IMR-90 (cell line): Measurements from ENCODE around the gene INPP5A. TPM values are rescaled to one million over a fixed set of nuclear protein-coding genes. Genes with fewer than 3 reads are reported as not detected.

ENCODE experiments used
- ATAC-seq: fragments of 200-7000 bp; cut with Tn5 transposase; 2 replicates; pipeline ENCODE4 v1.9.1; 2020; ENCODE audit warnings: low read depth, mild to moderate bottlenecking, moderate library complexity
- BruUV-seq: library from RNA; stranded (reverse); fragments of 400-500 nt; replicated peaks from 2 replicates; lab custom pipeline; 2021; lab: Mats Ljungman, UMichigan
- CTCF ChIA-PET: fragments of 300-600 bp; formaldehyde crosslinking; extraction: SDS; loops from one replicate; lab custom pipeline; 2021; ENCODE audit warnings: antibody characterized with exemption; lab: Yijun Ruan, JAX
- POLR2A ChIA-PET: fragments of 300-600 bp; sonication (Branson Sonifier 250); formaldehyde crosslinking; loops from one replicate; lab custom pipeline; 2022; ENCODE audit warnings: antibody characterized with exemption; ENCODE audit not compliant: unreplicated experiment; lab: Charles Lee
- DNase-seq: peaks from one replicate; pipeline ENCODE4 v3.0.0; 2013
- H2AFZ ChIP-seq: replicated peaks from 2 replicates; pipeline ENCODE3; 2013; ENCODE audit warnings: low read length, mild to moderate bottlenecking; ENCODE audit not compliant: poor library complexity
- H2AK5ac ChIP-seq: 2 replicates; pipeline ENCODE4 v1.6.1; 2013; ENCODE audit warnings: low read depth, low read length, inconsistent platforms
- H2AK9ac ChIP-seq: replicated peaks from 2 replicates; pipeline ENCODE3; 2013; ENCODE audit warnings: mild to moderate bottlenecking, low read depth, low read length, moderate library complexity; ENCODE audit not compliant: poor library complexity
- H2BK120ac ChIP-seq: 2 replicates; pipeline ENCODE4 v1.6.1; 2013; ENCODE audit warnings: low read depth, low read length, inconsistent platforms
- H2BK15ac ChIP-seq: 3 replicates; pipeline ENCODE4 v1.6.1; 2013; ENCODE audit warnings: low read depth, low read length, inconsistent platforms
- H2BK20ac ChIP-seq: 2 replicates; pipeline ENCODE4 v1.6.1; 2013; ENCODE audit warnings: low read depth, mild to moderate bottlenecking, inconsistent platforms, low read length, moderate library complexity
- H2BK5ac ChIP-seq: 2 replicates; pipeline ENCODE4 v1.6.1; 2013; ENCODE audit warnings: mild to moderate bottlenecking, low read depth, low read length, inconsistent platforms; ENCODE audit not compliant: poor library complexity, severe bottlenecking
- H3K14ac ChIP-seq: replicated peaks from 2 replicates; pipeline ENCODE4 v1.6.1; 2013; ENCODE audit warnings: low read depth, low read length, inconsistent platforms
- H3K18ac ChIP-seq: 2 replicates; pipeline ENCODE4 v1.6.1; 2013; ENCODE audit warnings: low read depth, low read length, control low read depth
- H3K23ac ChIP-seq: 2 replicates; pipeline ENCODE4 v1.6.1; 2013; ENCODE audit warnings: low read depth, low read length, inconsistent platforms
- H3K27ac ChIP-seq: 2 replicates; pipeline ENCODE4 v1.5.1; 2013; ENCODE audit warnings: mild to moderate bottlenecking, control low read depth, low read length; ENCODE audit not compliant: insufficient read depth
- H3K27me3 ChIP-seq: 2 replicates; pipeline ENCODE4 v1.6.1; 2013; ENCODE audit warnings: low read length; ENCODE audit not compliant: control insufficient read depth, insufficient read depth
- H3K36me3 ChIP-seq: 2 replicates; pipeline ENCODE4 v1.6.1; 2013; ENCODE audit warnings: low read length, mixed read lengths; ENCODE audit not compliant: control insufficient read depth, insufficient read depth
- H3K4ac ChIP-seq: 2 replicates; pipeline ENCODE4 v1.6.1; 2013; ENCODE audit warnings: low read depth, low read length, inconsistent platforms
- H3K4me1 ChIP-seq: 2 replicates; pipeline ENCODE4 v1.6.1; 2013; ENCODE audit warnings: low read length, mixed read lengths; ENCODE audit not compliant: control insufficient read depth, insufficient read depth
- H3K4me2 ChIP-seq: 2 replicates; pipeline ENCODE4 v1.6.1; 2013; ENCODE audit warnings: low read depth, mild to moderate bottlenecking, control low read depth, low read length, moderate library complexity
- H3K4me3 ChIP-seq: 2 replicates; pipeline ENCODE4 v1.5.1; 2013; ENCODE audit warnings: low read depth, mild to moderate bottlenecking, control low read depth, low read length, moderate library complexity; ENCODE audit not compliant: insufficient read depth
- H3K56ac ChIP-seq: 2 replicates; pipeline ENCODE4 v1.6.1; 2013; ENCODE audit warnings: low read length, inconsistent platforms; ENCODE audit not compliant: insufficient read depth; ENCODE audit errors: extremely low read depth
- H3K79me1 ChIP-seq, 2 experiments: 2 replicates each; pipeline ENCODE4 v1.6.1; 2013; ENCODE audit warnings: low read length in 2 of 2, inconsistent platforms in 1 of 2, low read depth in 1 of 2
- H3K9ac ChIP-seq: 2 replicates; pipeline ENCODE4 v1.6.1; 2013; ENCODE audit warnings: low read depth, low read length, control low read depth
- H3K9me1 ChIP-seq: 2 replicates; pipeline ENCODE4 v1.6.1; 2013; ENCODE audit warnings: low read length, inconsistent platforms; ENCODE audit not compliant: insufficient read depth
- H3K9me3 ChIP-seq: 2 replicates; pipeline ENCODE4 v1.6.1; 2013; ENCODE audit warnings: low read length; ENCODE audit not compliant: control insufficient read depth, insufficient read depth
- H4K20me1 ChIP-seq: 2 replicates; pipeline ENCODE4 v1.6.1; 2013; ENCODE audit warnings: low read length, inconsistent platforms; ENCODE audit not compliant: insufficient read depth
- H4K5ac ChIP-seq: 2 replicates; pipeline ENCODE4 v1.6.1; 2013; ENCODE audit warnings: mild to moderate bottlenecking, low read depth, low read length, control low read depth
- H4K8ac ChIP-seq, 2 experiments: 2 replicates each; pipeline ENCODE4 v1.6.1; 2013; ENCODE audit warnings: low read depth in 2 of 2, low read length in 2 of 2, control low read depth in 1 of 2, inconsistent platforms in 1 of 2
- H4K91ac ChIP-seq: 2 replicates; pipeline ENCODE4 v1.6.1; 2013; ENCODE audit warnings: low read depth, low read length, inconsistent platforms; ENCODE audit not compliant: insufficient read depth
- BHLHE40 ChIP-seq: fragments of 150-350 bp; IDR thresholded peaks from 2 replicates; pipeline ENCODE4 v1.6.1; 2016; ENCODE audit warnings: mild to moderate bottlenecking, low read depth, low read length
- CHD1 ChIP-seq: IDR thresholded peaks from 2 replicates; pipeline ENCODE4 v1.6.1; 2012; ENCODE audit warnings: low read depth, low read length, improper control_type of control experiment
- MAZ ChIP-seq: IDR thresholded peaks from 2 replicates; pipeline ENCODE4 v1.6.1; 2012; ENCODE audit warnings: low read depth, mild to moderate bottlenecking, low read length, improper control_type of control experiment, moderate library complexity, borderline replicate concordance
- RAD21 ChIP-seq: IDR thresholded peaks from 2 replicates; pipeline ENCODE4 v1.6.1; 2012; ENCODE audit warnings: low read length, improper control_type of control experiment
- SMC3 ChIP-seq: fragments of 150-350 bp; IDR thresholded peaks from 2 replicates; pipeline ENCODE4 v1.6.1; 2016; ENCODE audit warnings: low read depth, mild to moderate bottlenecking, antibody characterized with exemption, low read length, moderate library complexity
- WGBS, 2 experiments: methylation state at CpG; one replicate each; pipeline versions ENCODE4 v1.1.5 to v1.1.7; 2013; ENCODE audit warnings: missing lambda C conversion rate in 2 of 2; ENCODE audit not compliant: insufficient read length in 1 of 2; ENCODE audit errors: extremely low coverage in 2 of 2; 5-methylcytosine and 5-hydroxymethylcytosine counted together
- dilution Hi-C: fragments of 300-500 bp; cut with HindIII; formaldehyde crosslinking; loops from one replicate; pipeline ENCODE4 v1.14.3; 2018; ENCODE audit warnings: low sequenced_read_pairs; ENCODE audit not compliant: unreplicated experiment
- in situ Hi-C: fragments of 300-500 bp; cut with MboI; formaldehyde crosslinking; loops from 3 replicates; pipeline ENCODE4 v1.14.3; 2019; ENCODE audit warnings: low sequenced_read_pairs, inconsistent platforms, mixed read lengths
- intact Hi-C: fragments of 100-400 bp; cut with micrococcal nuclease; formaldehyde crosslinking; loops from 2 replicates; pipeline ENCODE4 v1.10.0; 2022
- polyA plus RNA-seq, 3 experiments: library from polyadenylated mRNA; depleted of rRNA; stranded (reverse); fragments of >200 nt; gene quantifications; 2 replicates each; pipeline ENCODE4 v1.2.3, GENCODE V29; 2012; ENCODE audit warnings: low replicate concordance in 1 of 3
- total RNA-seq: library from RNA; depleted of rRNA; stranded (reverse); fragments of >200 nt; gene quantifications from 2 replicates; pipeline ENCODE4 v1.2.3, GENCODE V29; 2012
- TF ChIP-seq, protein P1 (sequence below): fragments of 150-350 bp; IDR thresholded peaks from 2 replicates; pipeline ENCODE4 v1.6.1; 2016; ENCODE audit warnings: low read depth, mild to moderate bottlenecking, low read length, moderate library complexity, borderline replicate concordance
- TF ChIP-seq, protein P2 (sequence below): conservative IDR thresholded peaks from 2 replicates; pipeline ENCODE4 v1.5.1; 2012; ENCODE audit warnings: mild to moderate bottlenecking, low read depth, low read length, improper control_type of control experiment

INPP5A gene
- total and polyA plus RNA-seq, 2 of the 4 experiments (the other 2 are of a cell fraction) = 21.4 to 36.7 TPM

DNA sequence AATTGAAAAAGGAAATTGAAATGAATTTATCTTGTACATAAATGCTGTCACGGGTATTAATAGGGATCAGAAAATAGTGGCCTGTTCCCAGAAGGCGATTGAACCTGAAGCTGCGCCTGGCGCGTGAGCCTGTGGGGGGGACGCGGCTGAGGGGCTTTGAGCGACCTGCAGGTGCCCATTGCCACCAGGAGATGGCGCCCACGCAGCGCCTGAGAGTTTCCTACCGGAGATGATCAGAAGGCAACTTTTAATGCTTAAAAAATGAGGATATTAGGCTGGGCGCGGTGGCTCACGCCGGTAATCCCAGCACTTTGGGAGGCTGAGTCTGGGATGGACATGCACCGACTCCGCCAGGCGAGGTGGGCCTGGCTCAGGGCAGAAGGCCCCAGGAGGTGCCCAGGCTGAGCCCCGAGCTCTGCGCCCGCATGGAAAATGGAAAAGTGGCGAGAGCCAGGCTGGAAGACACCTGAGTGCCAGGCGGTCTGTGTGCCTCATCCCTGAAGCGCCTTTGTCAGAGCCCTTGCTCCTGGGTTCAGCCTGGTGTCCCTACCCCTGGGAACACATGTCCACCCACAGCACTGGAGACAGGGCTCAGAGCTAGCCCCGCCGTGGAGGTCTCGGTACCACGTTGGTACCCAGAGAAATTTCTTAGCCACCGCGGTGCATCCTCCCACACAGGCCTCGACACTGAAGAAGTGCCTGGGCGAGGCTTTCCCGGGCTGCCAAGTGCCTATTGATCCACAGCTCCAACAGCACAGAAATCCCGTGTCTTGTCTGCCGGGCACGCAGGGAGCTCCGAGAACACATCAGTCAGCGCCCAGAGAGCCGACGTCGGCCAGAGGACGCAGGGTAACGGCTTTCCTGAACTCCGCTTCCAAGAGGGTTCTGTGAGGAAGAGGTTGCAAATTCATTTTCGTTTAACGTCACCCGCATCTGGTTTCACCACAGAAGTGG is 117.4 kb downstream of the INPP5A start:
- peak; percentile 55 for DNase-seq
- no peak overlapping the region for H3K4me2 ChIP-seq
- TF ChIP-seq, protein P1, sequence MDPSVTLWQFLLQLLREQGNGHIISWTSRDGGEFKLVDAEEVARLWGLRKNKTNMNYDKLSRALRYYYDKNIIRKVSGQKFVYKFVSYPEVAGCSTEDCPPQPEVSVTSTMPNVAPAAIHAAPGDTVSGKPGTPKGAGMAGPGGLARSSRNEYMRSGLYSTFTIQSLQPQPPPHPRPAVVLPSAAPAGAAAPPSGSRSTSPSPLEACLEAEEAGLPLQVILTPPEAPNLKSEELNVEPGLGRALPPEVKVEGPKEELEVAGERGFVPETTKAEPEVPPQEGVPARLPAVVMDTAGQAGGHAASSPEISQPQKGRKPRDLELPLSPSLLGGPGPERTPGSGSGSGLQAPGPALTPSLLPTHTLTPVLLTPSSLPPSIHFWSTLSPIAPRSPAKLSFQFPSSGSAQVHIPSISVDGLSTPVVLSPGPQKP = no peak
- peak; percentile 99 for TF ChIP-seq RAD21
- TF ChIP-seq, protein P2, sequence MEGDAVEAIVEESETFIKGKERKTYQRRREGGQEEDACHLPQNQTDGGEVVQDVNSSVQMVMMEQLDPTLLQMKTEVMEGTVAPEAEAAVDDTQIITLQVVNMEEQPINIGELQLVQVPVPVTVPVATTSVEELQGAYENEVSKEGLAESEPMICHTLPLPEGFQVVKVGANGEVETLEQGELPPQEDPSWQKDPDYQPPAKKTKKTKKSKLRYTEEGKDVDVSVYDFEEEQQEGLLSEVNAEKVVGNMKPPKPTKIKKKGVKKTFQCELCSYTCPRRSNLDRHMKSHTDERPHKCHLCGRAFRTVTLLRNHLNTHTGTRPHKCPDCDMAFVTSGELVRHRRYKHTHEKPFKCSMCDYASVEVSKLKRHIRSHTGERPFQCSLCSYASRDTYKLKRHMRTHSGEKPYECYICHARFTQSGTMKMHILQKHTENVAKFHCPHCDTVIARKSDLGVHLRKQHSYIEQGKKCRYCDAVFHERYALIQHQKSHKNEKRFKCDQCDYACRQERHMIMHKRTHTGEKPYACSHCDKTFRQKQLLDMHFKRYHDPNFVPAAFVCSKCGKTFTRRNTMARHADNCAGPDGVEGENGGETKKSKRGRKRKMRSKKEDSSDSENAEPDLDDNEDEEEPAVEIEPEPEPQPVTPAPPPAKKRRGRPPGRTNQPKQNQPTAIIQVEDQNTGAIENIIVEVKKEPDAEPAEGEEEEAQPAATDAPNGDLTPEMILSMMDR = peak; percentile 95
- TF ChIP-seq CHD1 = no peak
- 0 out of 2 replicates have a peak, but pooled peaks have one; percentile 38 for TF ChIP-seq BHLHE40
- peak; percentile 77 for TF ChIP-seq MAZ
- TF ChIP-seq SMC3 = peak; percentile 95

More for the DNA sequence above, 117.4 kb downstream of the INPP5A start:
- Histone ChIP-seq H2BK120ac (no peak overlapping the region), H2AK9ac (peak overlapping the region; percentile 84), H2BK20ac (no peak overlapping the region), H4K8ac (no peak overlapping the region), H3K4ac (no peak overlapping the region), H3K79me1 (no peaks in the 10 kb centered on the region), H3K27ac (no peak overlapping the region), H2AFZ (peak overlapping the region; percentile 17), H2BK15ac (no peak overlapping the region), H3K9ac (no peak overlapping the region), H3K56ac (no peak overlapping the region), H3K18ac (no peak overlapping the region), H4K5ac (no peak overlapping the region), H3K14ac (no peak overlapping the region), H2AK5ac (no peak overlapping the region), H4K20me1 (0 out of 2 replicates have a peak, but pooled peaks cover 3% of the 10 kb centered on the region), H3K23ac (no peak overlapping the region), H4K91ac (no peak overlapping the region), H3K4me3 (no peak overlapping the region), H3K36me3 (peaks cover 10% of the 10 kb centered on the region), H3K9me1 (no peaks in the 10 kb centered on the region; the same call in 1 of the 2 replicates), H3K27me3 (no peaks in the 10 kb centered on the region), H3K4me1 (no peaks in the 10 kb centered on the region), H3K9me3 (no peaks in the 10 kb centered on the region), H2BK5ac (no peak overlapping the region)
- ChIA-PET POLR2A (interaction anchor here (0.5 kb wide), 1 partner anchor 208 kb away, joined by 7 read pairs; no protein-coding TSS in a partner anchor), CTCF (interaction anchor here (0.6 to 1.6 kb wide), 3 partner anchors 9 to 135 kb away, joined by 3 to 4 read pairs (median 3); no protein-coding TSS in a partner anchor)
- ATAC-seq = peak; percentile 97
- in situ Hi-C loops = loop anchor here (10.0 to 25.0 kb wide), 3 partner anchors 120 to 607 kb away; no protein-coding TSS in a partner anchor
- intact Hi-C loops = loop anchor here (1.0 to 5.0 kb wide), 4 partner anchors 133 to 287 kb away; partner anchors contain the start of gene CFAP46
- 78% methylated on average over 26 of the region's 48 CpGs; no CpG with 5 or more reads in 1 of the 2 experiments for WGBS, 2 experiments
- dilution Hi-C loops = no loop called here
- no TSS peak for BruUV-seq
